Measurements from ENCODE around the gene BCAS3.

BCAS3 gene

GRCh38 chr17:61280851-61281250, 603.2 kb downstream of the BCAS3 start:
- Histone ChIP-seq H4K8ac (ENCODE audit: low read depth, low read length) (no peak overlapping the region), H3K23ac (ENCODE audit: low read length) (no peak overlapping the region), H2AK5ac (ENCODE audit: low read length) (no peak overlapping the region), H3K4me2 (ENCODE audit: low read length) (no peak overlapping the region), H2BK12ac (ENCODE audit: low read length) (no peak overlapping the region), H2BK120ac (ENCODE audit: insufficient read depth, low read length, poor library complexity) (no peak overlapping the region), H3K4ac (ENCODE audit: low read depth, low read length) (no peak overlapping the region), H4K91ac (ENCODE audit: low read depth, low read length) (no peak overlapping the region), H3K79me2 (ENCODE audit: control insufficient read depth, insufficient read depth, low read length, poor library complexity) (no peaks in the 10 kb centered on the region), H3K4me1 (ENCODE audit: control insufficient read depth in 1 of 2, insufficient read depth in 2 of 2, low read length in 2 of 2) (peaks cover 5 to 9% of the 10 kb centered on the region in 2 experiments), H3K18ac (ENCODE audit: low read length) (no peak overlapping the region), H3K27ac (ENCODE audit: low read depth, low read length) (no peak overlapping the region), H3K79me1 (ENCODE audit: low read length) (no peaks in the 10 kb centered on the region), H3K36me3 (ENCODE audit: control insufficient read depth in 1 of 2, insufficient read depth in 2 of 2, low read length in 2 of 2) (no peaks in the 10 kb centered on the region), H2BK5ac (ENCODE audit: low read depth, low read length, poor library complexity) (no peak overlapping the region), H3K27me3 (ENCODE audit: insufficient read depth, low read length) (no peaks in the 10 kb centered on the region), H3K4me3 (ENCODE audit: low read depth, low read length) (no peak overlapping the region), H4K12ac (ENCODE audit: low read depth, low read length) (no peak overlapping the region), H3K9me3 (ENCODE audit: insufficient read depth, low read depth, low read length) (no peaks in the 10 kb centered on the region), H3K14ac (ENCODE audit: low read length) (no peak overlapping the region), H3K9ac (ENCODE audit: low read length) (no peak overlapping the region), H2AFZ (ENCODE audit: insufficient read depth, low read length, poor library complexity) (no peak overlapping the region)
- WGBS (ENCODE audit: extremely low coverage, insufficient coverage, insufficient read length) = no CpG with 5 or more reads among the region's 3 CpGs
- DNase-seq = no peak

GRCh38 chr17:61282377-61282776, 604.7 kb downstream of the BCAS3 start:
- H2BK5ac ChIP-seq (ENCODE audit: low read depth, low read length, poor library complexity) = no peak overlapping the region
- H2BK120ac ChIP-seq (ENCODE audit: insufficient read depth, low read length, poor library complexity) = no peak overlapping the region
- H3K9ac ChIP-seq (ENCODE audit: low read length) = no peak overlapping the region
- H3K4me3 ChIP-seq (ENCODE audit: low read depth, low read length) = no peak overlapping the region
- H3K14ac ChIP-seq (ENCODE audit: low read length) = no peak overlapping the region
- no peak overlapping the region for H3K4ac ChIP-seq (ENCODE audit: low read depth, low read length)
- H2AK5ac ChIP-seq (ENCODE audit: low read length) = no peak overlapping the region
- H3K79me1 ChIP-seq (ENCODE audit: low read length) = no peaks in the 10 kb centered on the region
- H3K27me3 ChIP-seq (ENCODE audit: insufficient read depth, low read length) = no peaks in the 10 kb centered on the region
- no peak overlapping the region for H3K27ac ChIP-seq (ENCODE audit: low read depth, low read length)
- no peaks in the 10 kb centered on the region for H3K36me3 ChIP-seq (ENCODE audit: control insufficient read depth in 1 of 2, insufficient read depth in 2 of 2, low read length in 2 of 2)
- H2BK12ac ChIP-seq (ENCODE audit: low read length) = no peak overlapping the region
- H3K23ac ChIP-seq (ENCODE audit: low read length) = no peak overlapping the region
- H3K79me2 ChIP-seq (ENCODE audit: control insufficient read depth, insufficient read depth, low read length, poor library complexity) = no peaks in the 10 kb centered on the region
- no peak overlapping the region for H2AFZ ChIP-seq (ENCODE audit: insufficient read depth, low read length, poor library complexity)
- no CpG with 5 or more reads among the region's 3 CpGs for WGBS (ENCODE audit: extremely low coverage, insufficient coverage, insufficient read length)
- no peak overlapping the region for H3K18ac ChIP-seq (ENCODE audit: low read length)
- no peak overlapping the region for H3K4me2 ChIP-seq (ENCODE audit: low read length)
- H3K4me1 ChIP-seq (ENCODE audit: control insufficient read depth in 1 of 2, insufficient read depth in 2 of 2, low read length in 2 of 2) = peaks cover 5 to 12% of the 10 kb centered on the region in 2 experiments
- H4K8ac ChIP-seq (ENCODE audit: low read depth, low read length) = no peak overlapping the region
- H3K9me3 ChIP-seq (ENCODE audit: insufficient read depth, low read depth, low read length) = no peaks in the 10 kb centered on the region
- H4K91ac ChIP-seq (ENCODE audit: low read depth, low read length) = no peak overlapping the region
- H4K12ac ChIP-seq (ENCODE audit: low read depth, low read length) = no peak overlapping the region
- DNase-seq = no peak

DNA sequence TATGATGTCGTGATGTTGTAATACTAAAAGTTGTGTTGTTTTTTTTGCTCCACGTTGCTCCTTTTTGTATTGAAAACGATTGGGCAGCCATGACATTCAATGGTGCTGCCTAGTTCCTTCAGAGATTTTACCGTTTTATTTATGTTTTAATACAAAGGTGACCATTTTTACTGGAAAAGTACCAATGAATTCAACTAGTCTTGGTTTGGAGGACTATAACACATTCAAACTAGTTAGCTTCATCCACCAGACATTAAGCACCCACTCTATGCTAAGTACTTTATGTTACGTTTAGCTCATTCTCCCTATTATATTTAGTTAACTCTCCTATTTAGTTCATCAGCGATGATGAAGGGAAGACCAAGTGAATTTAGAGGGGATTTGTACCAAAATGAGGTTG, 605.4 kb downstream of the BCAS3 start:
- Histone ChIP-seq H3K9ac (ENCODE audit: low read length) (no peak overlapping the region), H2AK5ac (ENCODE audit: low read length) (no peak overlapping the region), H3K9me3 (ENCODE audit: insufficient read depth, low read depth, low read length) (no peaks in the 10 kb centered on the region), H3K27me3 (ENCODE audit: insufficient read depth, low read length) (no peaks in the 10 kb centered on the region), H4K91ac (ENCODE audit: low read depth, low read length) (no peak overlapping the region), H3K4me3 (ENCODE audit: low read depth, low read length) (no peak overlapping the region), H3K14ac (ENCODE audit: low read length) (no peak overlapping the region), H3K36me3 (ENCODE audit: control insufficient read depth in 1 of 2, insufficient read depth in 2 of 2, low read length in 2 of 2) (no peaks in the 10 kb centered on the region), H2BK120ac (ENCODE audit: insufficient read depth, low read length, poor library complexity) (no peak overlapping the region), H2BK12ac (ENCODE audit: low read length) (no peak overlapping the region), H3K18ac (ENCODE audit: low read length) (no peak overlapping the region), H3K4me1 (ENCODE audit: control insufficient read depth in 1 of 2, insufficient read depth in 2 of 2, low read length in 2 of 2) (peaks cover 5 to 12% of the 10 kb centered on the region in 2 experiments), H2BK5ac (ENCODE audit: low read depth, low read length, poor library complexity) (no peak overlapping the region), H3K4ac (ENCODE audit: low read depth, low read length) (no peak overlapping the region), H3K79me1 (ENCODE audit: low read length) (no peaks in the 10 kb centered on the region), H3K27ac (ENCODE audit: low read depth, low read length) (no peak overlapping the region), H4K8ac (ENCODE audit: low read depth, low read length) (no peak overlapping the region), H3K4me2 (ENCODE audit: low read length) (no peak overlapping the region), H4K12ac (ENCODE audit: low read depth, low read length) (no peak overlapping the region), H3K23ac (ENCODE audit: low read length) (no peak overlapping the region), H2AFZ (ENCODE audit: insufficient read depth, low read length, poor library complexity) (no peak overlapping the region), H3K79me2 (ENCODE audit: control insufficient read depth, insufficient read depth, low read length, poor library complexity) (no peaks in the 10 kb centered on the region)
- WGBS (ENCODE audit: extremely low coverage, insufficient coverage, insufficient read length) = no CpG with 5 or more reads among the region's 6 CpGs
- no peak for DNase-seq

GRCh38 chr17:61284174-61284573, 606.5 kb downstream of the BCAS3 start:
- Histone ChIP-seq H3K14ac (ENCODE audit: low read length) (no peak overlapping the region), H3K23ac (ENCODE audit: low read length) (no peak overlapping the region), H3K9me3 (ENCODE audit: insufficient read depth, low read depth, low read length) (no peaks in the 10 kb centered on the region), H3K79me2 (ENCODE audit: control insufficient read depth, insufficient read depth, low read length, poor library complexity) (no peaks in the 10 kb centered on the region), H3K4me2 (ENCODE audit: low read length) (no peak overlapping the region), H2AK5ac (ENCODE audit: low read length) (no peak overlapping the region), H4K8ac (ENCODE audit: low read depth, low read length) (no peak overlapping the region), H2BK5ac (ENCODE audit: low read depth, low read length, poor library complexity) (no peak overlapping the region), H3K36me3 (ENCODE audit: control insufficient read depth in 1 of 2, insufficient read depth in 2 of 2, low read length in 2 of 2) (no peaks in the 10 kb centered on the region), H2BK120ac (ENCODE audit: insufficient read depth, low read length, poor library complexity) (no peak overlapping the region), H3K9ac (ENCODE audit: low read length) (no peak overlapping the region), H3K18ac (ENCODE audit: low read length) (no peak overlapping the region), H2AFZ (ENCODE audit: insufficient read depth, low read length, poor library complexity) (no peak overlapping the region), H3K27me3 (ENCODE audit: insufficient read depth, low read length) (no peaks in the 10 kb centered on the region), H3K79me1 (ENCODE audit: low read length) (no peaks in the 10 kb centered on the region), H4K12ac (ENCODE audit: low read depth, low read length) (no peak overlapping the region), H3K27ac (ENCODE audit: low read depth, low read length) (no peak overlapping the region), H3K4ac (ENCODE audit: low read depth, low read length) (no peak overlapping the region), H4K91ac (ENCODE audit: low read depth, low read length) (no peak overlapping the region), H2BK12ac (ENCODE audit: low read length) (no peak overlapping the region), H3K4me1 (ENCODE audit: control insufficient read depth in 1 of 2, insufficient read depth in 2 of 2, low read length in 2 of 2) (peaks cover 8 to 14% of the 10 kb centered on the region in 2 experiments), H3K4me3 (ENCODE audit: low read depth, low read length) (no peak overlapping the region)
- peak in 1 of 2 donors; percentile 8 for DNase-seq
- no CpG with 5 or more reads among the region's 10 CpGs for WGBS (ENCODE audit: extremely low coverage, insufficient coverage, insufficient read length)
